ENCODE measurements around the gene F2.

GRCh38 chr11:46676436-46677158, 42.4 kb upstream of the F2 start:
- TF ChIP-seq POLR2A (IDR thresholded peaks at IDR 0.05) (no peak), EP300 (IDR thresholded peaks at IDR 0.05) (peak in 1 of 2 donors; percentile 29), CTCF (IDR thresholded peaks at IDR 0.05) (no peak)

Data from tibial nerve (tissue), 4 donors.